Muscle layer of duodenum (tissue), 2 donors: ENCODE data around the gene C11orf68.

ENCODE experiments used
- H3K27ac ChIP-seq: one replicate; pipeline ENCODE4 v1.7.0; 2013; ENCODE audit warnings: mild to moderate bottlenecking, low read length
- H3K27me3 ChIP-seq: one replicate; pipeline ENCODE4 v1.7.0; 2013; ENCODE audit warnings: low read depth, mild to moderate bottlenecking, control low read depth, low read length
- H3K36me3 ChIP-seq, 2 donors: one replicate each; pipeline ENCODE4 v1.7.0; 2013; ENCODE audit warnings: low read length in 2 of 2, control low read depth in 1 of 2, mild to moderate bottlenecking in 1 of 2; ENCODE audit not compliant: insufficient read depth in 2 of 2, control insufficient read depth in 1 of 2
- H3K4me1 ChIP-seq, 2 donors: one replicate each; pipeline ENCODE4 v1.7.0; 2013; ENCODE audit warnings: low read length in 2 of 2, mild to moderate bottlenecking in 2 of 2, control low read depth in 1 of 2, moderate library complexity in 1 of 2; ENCODE audit not compliant: insufficient read depth in 2 of 2, control insufficient read depth in 1 of 2
- H3K4me3 ChIP-seq, 2 donors: one replicate each; pipeline ENCODE4 v1.7.0; 2013; ENCODE audit warnings: low read length in 2 of 2, low read depth in 1 of 2, mild to moderate bottlenecking in 1 of 2
- H3K9me3 ChIP-seq, 2 donors: one replicate each; pipeline ENCODE4 v1.7.0; 2013; ENCODE audit warnings: low read length in 2 of 2, control low read depth in 1 of 2, mild to moderate bottlenecking in 1 of 2; ENCODE audit not compliant: control insufficient read depth in 1 of 2
- donor health status: healthy.

The C11orf68 gene

DNA sequence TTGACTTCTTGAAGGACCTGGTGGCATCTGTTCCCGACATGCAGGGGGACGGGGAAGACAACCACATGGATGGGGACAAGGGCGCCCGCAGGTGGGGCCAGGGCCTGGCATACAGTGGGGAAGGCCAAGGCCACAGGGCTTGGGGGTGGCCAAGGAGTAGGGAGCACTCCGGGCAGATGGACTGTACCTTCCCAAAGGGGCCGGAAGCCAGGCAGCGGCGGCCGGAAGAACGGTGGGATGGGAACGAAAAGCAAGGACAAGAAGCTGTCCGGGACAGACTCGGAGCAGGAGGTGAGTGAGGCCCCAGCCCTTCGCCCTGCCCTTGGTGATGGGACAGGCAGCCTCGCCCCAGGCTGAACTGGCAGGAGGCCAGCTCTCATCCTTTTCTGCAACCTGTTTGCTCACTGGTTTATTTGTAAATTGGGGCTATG is 1.5 kb upstream of the C11orf68 start:
- Histone ChIP-seq H3K36me3 (peaks cover 14 to 26% of the 10 kb centered on the region in 2 donors), H3K4me1 (peaks cover 7 to 44% of the 10 kb centered on the region in 2 donors), H3K27ac (no peak overlapping the region), H3K27me3 (no peaks in the 10 kb centered on the region), H3K9me3 (no peaks in the 10 kb centered on the region), H3K4me3 (peak overlapping the region; percentile 60 to 89)

DNA sequence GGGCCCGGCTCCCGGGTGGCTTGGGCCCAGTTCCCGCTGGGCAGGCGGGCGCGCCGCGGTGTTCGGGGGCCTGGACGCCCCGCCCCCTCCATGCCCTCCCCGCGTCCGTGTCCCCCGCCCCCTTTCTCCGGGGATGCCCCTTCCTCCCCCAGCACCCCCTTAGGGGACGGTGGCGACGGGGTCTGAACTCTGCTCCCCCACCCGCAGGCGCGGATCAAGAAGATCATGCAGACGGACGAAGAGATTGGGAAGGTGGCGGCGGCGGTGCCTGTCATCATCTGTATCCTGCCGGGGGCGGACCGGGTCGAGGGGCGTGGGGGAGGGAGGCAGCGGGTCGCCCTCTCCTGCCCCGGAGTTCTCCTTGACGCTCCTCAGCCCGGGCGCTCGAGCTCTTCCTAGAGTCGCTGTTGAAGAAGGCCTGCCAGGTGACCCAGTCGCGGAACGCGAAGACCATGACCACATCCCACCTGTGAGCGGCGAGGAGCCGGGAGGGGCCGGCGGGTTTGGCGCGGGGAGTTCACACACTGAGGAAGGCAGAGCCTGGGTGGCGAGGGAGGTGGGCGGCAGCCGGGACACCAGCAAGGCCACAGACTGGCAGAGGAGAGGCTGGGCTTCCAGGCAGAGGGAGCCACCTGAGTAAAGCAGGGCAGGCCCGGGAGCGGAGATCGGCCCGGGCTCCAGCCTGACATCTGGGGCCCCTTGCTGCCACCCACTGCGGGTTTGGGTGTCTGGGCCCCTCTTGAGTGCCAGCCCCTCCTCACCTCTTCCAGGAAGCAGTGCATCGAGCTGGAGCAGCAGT is 910 bp upstream of the C11orf68 start:
- no peak overlapping the region for H3K27ac ChIP-seq
- H3K9me3 ChIP-seq = no peaks in the 10 kb centered on the region
- peaks cover 7 to 50% of the 10 kb centered on the region in 2 donors for H3K4me1 ChIP-seq
- H3K4me3 ChIP-seq = peak overlapping the region; percentile 60 to 89
- no peaks in the 10 kb centered on the region for H3K27me3 ChIP-seq
- H3K36me3 ChIP-seq = peaks cover 14 to 26% of the 10 kb centered on the region in 2 donors

DNA sequence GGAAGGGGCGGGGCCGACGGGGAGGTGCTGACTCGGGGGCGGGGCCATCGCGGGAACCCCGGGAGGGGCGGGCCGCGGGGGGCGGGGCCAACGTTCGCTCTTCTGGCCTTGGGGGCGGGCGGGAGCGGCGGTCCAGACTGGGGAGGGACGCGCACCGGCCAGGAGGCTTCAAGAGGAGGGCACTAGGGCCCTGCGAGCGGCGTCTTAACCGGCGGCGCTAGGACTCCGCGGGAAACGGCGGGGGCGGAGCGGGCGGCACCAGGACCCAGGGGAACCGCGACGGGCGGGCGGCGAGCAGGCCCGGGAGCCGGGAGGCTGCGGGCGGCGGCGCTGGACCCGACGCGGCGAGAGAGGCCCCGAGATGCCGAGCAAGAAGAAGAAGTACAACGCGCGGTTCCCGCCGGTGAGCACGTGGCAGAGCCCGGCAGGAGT is 295 bp upstream of the C11orf68 start, which contains the start of gene DRAP1:
Gene DRAP1 (plus strand): TSS at position 286 of the 432 bp plus-strand sequence. CDS start 76 bp downstream, at position 362.
- Histone ChIP-seq H3K36me3 (peaks cover 14 to 26% of the 10 kb centered on the region in 2 donors), H3K4me3 (peak within 1 kb of the TSS; percentile 98), H3K27ac (peak within 1 kb of the TSS; percentile 90), H3K27me3 (no peaks in the 10 kb centered on the region), H3K4me1 (peaks cover 7 to 54% of the 10 kb centered on the region in 2 donors), H3K9me3 (no peaks in the 10 kb centered on the region)

GRCh38 chr11:65917434-65918210 is 1.2 kb downstream of the C11orf68 start:
- Histone ChIP-seq H3K27me3 (no peaks in the 10 kb centered on the region), H3K4me1 (peaks cover 7 to 54% of the 10 kb centered on the region in 2 donors), H3K9me3 (no peaks in the 10 kb centered on the region), H3K36me3 (peaks cover 6 to 20% of the 10 kb centered on the region in 2 donors), H3K4me3 (peak overlapping the region; percentile 98), H3K27ac (peak overlapping the region; percentile 90)

- H3K4me3 ChIP-seq = peak overlapping the region; percentile 98
- H3K27me3 ChIP-seq = no peaks in the 10 kb centered on the region
- peak overlapping the region; percentile 90 for H3K27ac ChIP-seq
- H3K36me3 ChIP-seq = peaks cover under 1 to 16% of the 10 kb centered on the region in 2 donors
- H3K9me3 ChIP-seq = no peaks in the 10 kb centered on the region
- peaks cover 7 to 56% of the 10 kb centered on the region in 2 donors for H3K4me1 ChIP-seq
Measured at GRCh38 chr11:65917077-65917433, 1.8 kb downstream of the C11orf68 start.

DNA sequence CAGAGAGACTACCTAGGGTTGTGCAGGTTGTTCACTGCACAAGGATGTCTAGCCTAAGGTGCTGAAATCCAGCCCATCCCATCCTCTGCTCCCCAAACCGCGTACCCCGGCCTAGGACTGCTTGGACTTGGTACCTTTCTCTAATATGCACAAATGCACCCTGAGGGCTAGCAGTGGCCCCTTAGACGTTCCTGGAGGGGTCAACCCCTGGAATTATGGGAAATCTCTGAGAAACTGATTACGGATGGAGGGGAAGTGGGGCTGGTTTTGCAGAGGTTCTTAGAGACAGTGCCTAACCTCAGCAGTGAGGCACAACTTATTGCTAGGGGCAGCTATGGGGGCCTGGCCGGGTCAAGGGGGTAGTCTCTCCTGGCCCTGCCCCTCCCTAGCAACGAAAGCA is 2.5 kb downstream of the C11orf68 start:
- Histone ChIP-seq H3K4me1 (peaks cover 7 to 63% of the 10 kb centered on the region in 2 donors), H3K4me3 (peak overlapping the region; percentile 0 to 98), H3K27ac (peak overlapping the region; percentile 90), H3K36me3 (peaks cover 0 to 13% of the 10 kb centered on the region in 2 donors), H3K27me3 (no peaks in the 10 kb centered on the region), H3K9me3 (no peaks in the 10 kb centered on the region)

GRCh38 chr11:65915821-65916251 is 3.0 kb downstream of the C11orf68 start:
- Histone ChIP-seq H3K9me3 (no peaks in the 10 kb centered on the region), H3K27me3 (no peaks in the 10 kb centered on the region), H3K4me3 (peak overlapping the region; percentile 0 to 98), H3K27ac (peak overlapping the region; percentile 90), H3K36me3 (peaks cover 0 to 13% of the 10 kb centered on the region in 2 donors), H3K4me1 (peaks cover 7 to 60% of the 10 kb centered on the region in 2 donors)

DNA sequence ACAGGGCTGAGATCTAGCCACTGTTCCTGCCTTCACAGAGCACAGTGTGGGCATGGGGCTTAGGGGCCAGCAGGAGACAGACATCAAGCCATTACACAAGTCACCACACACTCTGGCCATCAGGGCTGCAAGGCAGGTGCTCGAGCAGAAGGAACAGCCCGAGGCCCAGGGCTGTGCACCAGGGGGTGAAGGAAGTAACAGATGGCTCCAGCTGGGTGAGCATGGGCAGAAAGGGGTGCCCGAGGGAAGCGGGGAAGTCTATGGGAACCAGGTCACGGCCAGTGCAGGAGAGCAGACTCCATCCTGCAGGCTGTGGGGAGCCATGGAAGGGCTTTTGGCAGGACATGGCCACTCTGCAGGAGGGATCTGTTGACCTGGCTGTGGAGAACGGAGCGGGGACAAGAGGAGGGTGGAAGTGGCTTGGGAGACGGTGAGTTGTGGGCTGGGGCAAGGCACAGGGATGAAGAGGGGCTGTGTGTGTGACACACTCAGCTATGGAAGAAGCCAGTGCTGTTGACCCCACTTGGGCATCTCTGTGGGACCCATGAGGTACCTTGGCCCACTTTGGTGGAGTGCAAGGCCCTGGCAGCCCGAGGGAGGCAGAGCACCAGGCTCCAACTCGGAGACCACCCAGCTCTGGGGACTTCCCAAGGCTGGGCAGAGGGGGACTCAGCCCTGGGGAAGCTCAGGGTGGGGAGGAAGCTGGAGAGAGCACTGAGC is 3.6 kb downstream of the C11orf68 start:
- peak overlapping the region; percentile 72 for H3K27ac ChIP-seq
- H3K27me3 ChIP-seq = no peaks in the 10 kb centered on the region
- no peaks in the 10 kb centered on the region for H3K9me3 ChIP-seq
- H3K4me3 ChIP-seq = peak overlapping the region in 1 of 2 donors; percentile 98
- H3K4me1 ChIP-seq = peaks cover under 1 to 55% of the 10 kb centered on the region in 2 donors
- peaks cover 0 to 13% of the 10 kb centered on the region in 2 donors for H3K36me3 ChIP-seq

GRCh38 chr11:65912845-65913244 is 6.0 kb downstream of the C11orf68 start:
- H3K4me1 ChIP-seq = peaks cover 0 to 45% of the 10 kb centered on the region in 2 donors
- H3K27me3 ChIP-seq = no peaks in the 10 kb centered on the region
- no peak overlapping the region for H3K4me3 ChIP-seq
- peaks cover 0 to 8% of the 10 kb centered on the region in 2 donors for H3K36me3 ChIP-seq
- H3K27ac ChIP-seq = no peak overlapping the region
- no peaks in the 10 kb centered on the region for H3K9me3 ChIP-seq

DNA sequence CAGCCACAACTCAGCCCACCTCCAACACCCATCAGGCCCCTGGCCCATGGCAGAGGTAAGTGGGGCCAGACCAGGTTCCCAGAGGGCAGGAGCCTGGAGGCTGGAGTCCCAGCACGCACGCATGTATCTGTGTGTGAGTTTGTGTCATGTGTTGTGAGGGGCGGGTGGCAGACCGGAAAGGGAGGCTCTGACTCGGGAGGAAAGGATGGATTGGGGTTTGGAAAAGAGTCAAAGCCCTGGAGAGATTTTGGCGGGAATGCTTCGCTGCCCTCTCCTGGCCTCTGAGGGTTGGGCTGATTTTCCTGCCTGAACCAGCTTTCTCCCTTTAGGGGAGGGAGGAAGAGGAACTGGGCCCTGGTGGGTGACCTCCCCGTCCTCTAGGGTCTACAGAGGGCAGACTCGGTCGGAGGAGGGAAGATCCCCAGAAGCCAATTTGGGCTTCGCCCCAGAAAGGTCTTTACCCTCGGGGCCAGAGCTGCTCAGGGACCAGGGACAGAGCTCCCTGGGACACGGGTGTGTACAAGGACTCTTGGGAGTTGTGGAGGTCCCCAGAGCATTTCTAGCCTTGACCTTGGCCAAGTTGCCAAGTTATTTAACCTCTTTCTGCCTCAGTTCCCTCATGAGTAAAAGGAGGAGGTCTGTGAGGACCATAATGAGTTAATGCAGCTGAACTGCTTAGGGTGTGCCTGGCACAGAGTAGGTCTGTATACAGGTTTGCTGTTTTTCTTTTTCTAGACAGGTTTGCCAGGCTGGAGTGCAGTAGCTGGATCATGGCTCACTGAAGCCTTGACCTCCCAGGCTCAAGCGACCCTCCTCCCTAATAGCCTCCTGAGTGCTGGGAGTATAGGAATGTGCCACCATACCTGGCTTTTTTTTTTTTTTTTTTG is 6.9 kb downstream of the C11orf68 start:
- no peak overlapping the region for H3K27ac ChIP-seq
- peaks cover 0 to 35% of the 10 kb centered on the region in 2 donors for H3K4me1 ChIP-seq
- H3K4me3 ChIP-seq = no peak overlapping the region
- H3K27me3 ChIP-seq = no peaks in the 10 kb centered on the region
- no peaks in the 10 kb centered on the region for H3K9me3 ChIP-seq
- H3K36me3 ChIP-seq = peaks cover 0 to 3% of the 10 kb centered on the region in 2 donors
